Measurements from ENCODE around the gene BRCA1.
"Not testable (repeated sequence)": the region's sequence is repeated elsewhere in the genome, so short reads cannot be mapped to it uniquely, and the experiment has no call there.

BRCA1 gene

GRCh38 chr17:43070257-43070656, 54.9 kb downstream of the BRCA1 start:
- DNase-seq (ENCODE audit: low read depth, low spot score) = no peak

DNA sequence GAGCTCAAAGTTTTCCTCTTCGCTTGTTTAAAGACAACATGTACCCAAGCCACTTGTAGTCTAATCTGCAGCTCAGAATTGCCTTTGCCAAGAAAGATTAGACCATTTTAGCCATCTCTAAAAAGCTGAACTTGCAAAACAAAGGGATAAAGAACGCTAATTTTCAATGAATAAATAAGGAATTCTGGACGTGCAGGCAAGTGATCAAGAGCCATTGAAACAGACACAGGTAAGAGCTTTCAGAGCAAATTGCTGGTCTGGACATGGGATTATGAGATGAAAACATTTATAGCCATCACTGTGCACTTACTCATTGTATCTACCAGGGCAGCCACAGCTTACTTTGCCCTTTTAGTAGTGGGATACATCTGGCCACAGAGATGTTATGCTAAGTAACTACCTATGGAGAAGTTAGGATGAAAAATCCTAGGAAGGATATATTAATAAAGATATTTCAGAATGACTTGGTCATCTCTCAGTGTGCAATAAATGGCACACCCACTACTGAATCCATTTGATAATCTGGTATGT, 55.7 kb downstream of the BRCA1 start:
- no peak for DNase-seq (ENCODE audit: low read depth, low spot score)

DNA sequence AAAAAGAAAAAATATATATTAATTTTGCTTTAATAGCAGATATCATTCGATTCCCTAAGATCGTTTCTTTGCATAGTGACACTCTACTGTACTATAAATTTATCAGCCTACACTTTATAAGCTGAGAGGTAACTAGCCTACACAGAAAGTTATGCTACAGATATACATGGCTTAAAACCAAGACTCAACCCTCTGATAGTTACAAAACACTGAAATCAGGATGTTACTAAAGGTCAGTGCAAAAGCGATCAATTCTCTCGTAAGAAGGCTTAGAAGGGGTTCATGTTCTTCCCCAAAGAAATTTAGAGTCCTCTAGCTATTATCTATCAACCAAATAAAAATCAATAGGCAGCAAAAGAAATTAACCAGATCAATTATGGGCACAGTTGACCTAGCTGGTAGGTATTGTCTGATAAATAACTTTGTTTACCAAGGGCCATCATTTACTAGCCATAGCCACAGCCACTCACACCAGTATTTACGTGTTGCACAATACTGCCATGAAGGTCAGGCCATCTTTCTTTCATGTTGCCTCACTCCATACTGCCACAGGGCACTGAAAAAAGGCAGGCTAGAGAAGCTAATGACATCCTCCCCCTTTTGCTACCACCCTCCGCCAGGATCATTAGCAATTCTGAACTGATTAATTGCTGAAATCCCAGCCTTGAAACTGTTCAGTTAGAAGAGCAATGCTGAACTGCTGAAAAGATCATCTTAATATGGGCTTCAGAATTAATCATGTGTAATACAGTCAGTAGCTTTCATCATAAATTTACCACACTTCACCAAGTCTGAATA, 56.4 kb downstream of the BRCA1 start:
- no peak for DNase-seq (ENCODE audit: low read depth, low spot score)

GRCh38 chr17:43062984-43063638, 62.1 kb downstream of the BRCA1 start:
- no peak for DNase-seq (ENCODE audit: low read depth, low spot score)

DNA sequence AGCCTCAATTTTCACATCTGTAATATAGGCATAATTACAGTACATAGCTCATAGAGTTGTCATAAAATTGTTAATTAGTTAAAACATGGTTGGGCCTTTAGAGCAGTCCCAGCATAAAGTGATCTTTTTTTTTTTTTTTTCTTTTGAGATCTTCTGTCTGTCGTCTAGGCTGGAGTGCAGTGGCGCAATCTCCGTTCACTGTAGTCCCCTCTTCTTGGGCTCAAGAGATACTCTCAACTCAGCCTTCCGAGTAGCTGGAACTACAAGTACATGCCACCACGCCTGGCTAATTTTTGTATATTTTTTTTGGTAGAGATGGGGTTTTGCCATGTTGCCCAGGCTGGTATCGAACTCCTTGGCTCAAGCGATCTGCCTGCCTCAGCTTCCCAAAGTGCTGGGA, 69.1 kb downstream of the BRCA1 start:
- no peak for DNase-seq (ENCODE audit: low read depth, low spot score)

- DNase-seq (ENCODE audit: low read depth, low spot score) = not testable (repeated sequence)
Measured at GRCh38 chr17:43053008-43053407, 72.2 kb downstream of the BRCA1 start.

DNA sequence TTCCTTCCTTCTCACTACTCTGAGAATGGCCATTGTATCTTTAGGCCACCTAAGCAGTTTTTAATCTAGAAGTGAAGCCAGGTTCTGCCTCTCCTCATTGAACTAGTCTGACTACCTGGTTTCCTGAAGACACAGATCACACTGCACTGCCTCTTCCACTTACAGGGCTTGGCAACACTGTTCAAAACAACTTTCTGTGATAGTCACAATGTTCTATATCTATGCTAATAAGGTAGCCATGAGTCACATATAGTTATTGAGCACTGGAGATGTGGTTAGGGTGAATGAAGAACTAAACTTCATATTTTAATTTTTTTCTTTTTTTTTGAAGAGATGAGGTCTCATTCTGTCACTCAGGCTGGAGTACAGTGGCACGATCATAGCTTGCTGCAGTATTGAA, 73.2 kb downstream of the BRCA1 start:
- DNase-seq (ENCODE audit: low read depth, low spot score) = no peak

GRCh38 chr17:43044024-43044423, 81.1 kb downstream of the BRCA1 start:
- no peak for DNase-seq (ENCODE audit: low read depth, low spot score)

- no peak for DNase-seq (ENCODE audit: low read depth, low spot score)
Measured at GRCh38 chr17:43043307-43043706, 81.9 kb downstream of the BRCA1 start.

DNA sequence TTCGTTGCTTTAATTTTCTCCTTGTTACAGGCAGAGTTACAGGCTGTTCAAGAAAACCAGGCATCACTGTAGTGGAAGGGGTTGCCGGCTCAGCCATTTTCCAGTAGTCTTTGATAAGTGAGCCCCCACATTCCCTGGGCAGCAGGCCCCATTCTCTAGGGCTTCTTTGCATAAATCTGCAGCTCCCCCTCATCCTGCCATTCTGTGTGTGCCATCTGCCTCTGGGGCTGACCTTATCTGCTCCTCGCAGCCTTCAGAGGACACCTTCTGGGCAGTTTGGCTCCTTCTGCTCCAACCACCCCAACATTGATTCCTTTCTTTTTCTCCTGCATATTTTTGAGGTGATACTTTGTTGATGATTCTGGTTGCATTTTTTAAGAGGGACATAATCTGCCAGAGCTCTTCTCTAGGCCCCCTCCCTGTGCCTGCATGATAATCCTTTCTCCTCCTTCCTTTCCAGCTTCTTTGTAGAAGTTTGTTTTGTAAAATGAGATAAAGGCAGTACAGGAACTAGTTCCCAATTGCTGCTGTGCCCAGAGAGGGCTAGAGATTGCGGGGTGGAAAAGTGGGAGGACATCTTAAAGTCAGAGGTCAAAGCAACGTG, 83.0 kb downstream of the BRCA1 start:
- DNase-seq (ENCODE audit: low read depth, low spot score) = no peak

GRCh38 chr17:43040655-43041054, 84.5 kb downstream of the BRCA1 start:
- DNase-seq (ENCODE audit: low read depth, low spot score) = no peak

DNA sequence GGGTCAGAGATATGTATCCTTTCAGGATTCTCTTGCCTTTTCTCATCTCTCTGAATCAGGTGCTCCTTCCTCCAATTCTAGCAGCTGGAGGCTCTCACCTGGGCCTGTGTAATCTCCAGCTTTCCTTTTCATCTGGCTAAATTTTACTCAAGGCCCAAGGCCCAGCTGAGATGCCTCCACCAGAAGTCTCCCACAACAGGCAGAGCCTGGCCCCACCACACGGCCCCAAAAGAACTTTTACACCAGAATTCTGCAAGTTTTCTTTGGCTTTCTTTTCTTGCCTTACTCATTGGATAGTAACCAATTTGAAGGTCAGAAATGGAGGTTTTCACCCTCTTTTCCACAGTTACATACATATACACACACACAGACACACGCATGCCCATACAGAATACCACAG, 85.5 kb downstream of the BRCA1 start:
- DNase-seq (ENCODE audit: low read depth, low spot score) = no peak

DNA sequence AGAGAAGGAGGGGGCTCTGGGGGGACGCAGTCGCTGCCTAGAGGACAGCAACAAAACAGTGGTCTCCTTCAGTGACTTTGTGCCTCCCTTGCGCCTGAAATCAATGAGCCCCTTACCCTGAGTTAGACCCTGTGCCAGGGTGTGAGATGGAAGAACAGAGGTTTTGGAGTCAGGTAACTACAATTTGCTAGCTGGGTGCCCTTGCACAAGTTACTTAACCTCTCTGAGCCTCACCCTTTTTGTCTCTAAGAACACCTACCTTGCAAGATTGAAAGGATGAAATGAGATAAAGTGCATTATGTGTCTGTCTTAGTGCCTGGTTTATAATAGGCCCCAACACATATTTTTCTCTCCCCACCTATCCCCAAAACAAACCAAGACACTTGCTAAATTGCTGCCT, 90.3 kb downstream of the BRCA1 start:
- no peak for DNase-seq (ENCODE audit: low read depth, low spot score)

GRCh38 chr17:43033948-43034881, 90.9 kb downstream of the BRCA1 start:
- DNase-seq (ENCODE audit: low read depth, low spot score) = no peak

GRCh38 chr17:43031666-43032065, 93.5 kb downstream of the BRCA1 start:
- DNase-seq (ENCODE audit: low read depth, low spot score) = no peak

DNA sequence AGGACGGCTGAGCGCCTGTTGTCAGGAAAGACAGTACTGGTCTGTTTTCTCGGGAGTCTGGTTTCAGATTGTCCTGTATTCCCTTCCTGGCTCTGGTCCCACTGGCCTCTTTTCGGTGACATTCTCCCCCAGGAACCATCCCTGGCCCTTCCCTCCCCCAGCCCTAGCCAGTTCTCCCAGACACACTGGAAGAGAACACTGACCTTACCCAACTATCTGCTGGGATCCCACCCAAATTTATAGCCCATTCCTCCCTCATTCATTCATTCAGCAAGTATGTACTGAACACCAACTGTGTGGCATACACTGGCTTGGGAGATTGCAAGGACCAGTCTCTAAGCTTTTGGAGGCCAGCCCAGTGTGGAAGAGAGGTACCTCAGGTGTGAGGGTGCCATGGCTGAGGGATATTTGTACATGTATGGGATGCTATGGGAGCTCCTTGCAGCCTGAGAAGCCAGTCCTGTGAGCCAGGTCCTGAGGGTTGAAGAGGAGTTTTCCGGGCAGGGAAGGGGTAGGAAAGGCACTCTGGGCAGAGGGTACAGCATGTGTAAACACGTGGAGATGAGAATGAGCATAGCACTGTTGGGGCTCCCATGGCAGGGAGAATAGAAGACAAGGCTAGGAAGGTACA, 94.9 kb downstream of the BRCA1 start:
- no peak for DNase-seq (ENCODE audit: low read depth, low spot score)

- no peak for DNase-seq (ENCODE audit: low read depth, low spot score)
Measured at GRCh38 chr17:43028221-43028861, 96.8 kb downstream of the BRCA1 start.

DNA sequence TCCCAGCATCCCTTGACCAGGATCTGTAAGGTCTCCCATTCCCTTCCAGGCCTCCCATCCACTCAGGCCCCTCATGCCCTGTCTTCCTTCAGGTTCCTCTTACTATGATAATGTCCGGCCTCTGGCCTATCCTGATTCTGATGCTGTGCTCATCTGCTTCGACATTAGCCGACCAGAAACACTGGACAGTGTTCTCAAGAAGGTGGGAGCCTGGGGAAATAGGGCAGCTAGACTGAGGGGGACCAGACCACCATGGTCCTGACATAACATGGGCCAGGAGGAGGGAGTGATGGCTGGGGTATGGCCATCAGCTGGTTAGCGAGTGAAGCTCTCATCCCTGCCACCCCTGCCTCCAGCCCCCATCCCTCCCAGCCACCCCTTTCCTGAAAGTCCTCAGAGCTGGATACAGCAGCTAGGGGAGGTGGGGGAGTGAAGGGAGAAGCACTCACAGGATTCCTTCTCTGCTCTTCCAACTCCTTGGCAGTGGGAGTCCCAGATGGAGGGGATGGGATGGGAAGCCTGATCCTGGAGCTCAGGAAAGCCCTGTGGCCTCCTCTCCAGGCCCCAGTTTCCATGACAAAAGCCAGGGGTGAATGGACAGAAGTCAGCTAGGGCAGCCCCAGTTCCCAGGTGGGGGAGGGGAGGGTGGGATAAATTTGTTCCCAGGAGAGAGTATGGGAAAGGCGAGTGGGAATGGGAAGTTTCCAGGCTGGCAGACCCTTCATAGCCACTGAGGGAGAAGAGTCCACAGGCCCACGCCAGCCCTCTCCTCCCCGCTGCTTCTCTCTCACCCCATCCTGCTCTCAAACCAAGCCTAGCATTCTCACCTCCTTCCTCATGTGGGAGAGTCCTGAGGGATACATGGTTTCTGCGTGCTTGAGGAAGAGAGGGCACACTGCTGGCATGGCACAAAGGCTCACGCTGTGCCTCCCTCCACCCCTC, 97.8 kb downstream of the BRCA1 start:
- no peak for DNase-seq (ENCODE audit: low read depth, low spot score)

DNA sequence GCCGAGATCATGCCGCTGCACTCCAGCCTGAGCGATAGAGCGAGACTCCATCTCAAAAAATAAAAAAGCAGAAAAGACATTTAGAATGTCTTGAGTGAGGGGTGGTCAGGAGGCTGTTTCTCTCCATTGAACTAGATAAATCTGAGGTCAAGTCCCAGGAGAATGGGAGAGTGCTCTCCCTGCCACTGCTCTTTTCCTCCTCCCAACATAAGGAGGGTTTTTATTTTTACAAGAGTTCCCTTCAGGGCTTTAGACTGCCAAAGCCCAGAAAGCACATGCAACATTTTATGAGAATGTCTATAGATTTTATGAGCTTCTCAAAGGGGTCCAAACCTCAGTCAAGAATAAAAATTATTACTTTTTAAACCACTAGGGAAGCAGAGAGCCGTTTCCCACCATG, 98.6 kb downstream of the BRCA1 start:
- no peak for DNase-seq (ENCODE audit: low read depth, low spot score)

Measured in brain pericyte (primary cell).